Natural killer cell (primary cell): Measurements from ENCODE around the gene SELENOV. TPM values are rescaled to one million over a fixed set of nuclear protein-coding genes. Genes with fewer than 3 reads are reported as not detected.

Source experiments
- ATAC-seq, 3 donors: fragments of 150-1000 bp in 2 of 3; fragments of 200-7000 bp in 1 of 3; cut with Tn5 transposase; 1 replicate in 1 of 3; 2 replicates in 2 of 3; pipeline ENCODE4 v1.10.0; 2021; ENCODE audit warnings: mild to moderate bottlenecking in 2 of 3, moderate library complexity in 2 of 3
- DNase-seq, 2 donors: peaks; one replicate each; pipeline versions ENCODE4 v3.0.0 to v3.0.0-alpha.2; 2013 to 2021; ENCODE audit warnings: mixed read lengths in 1 of 2
- H3K27ac ChIP-seq: one replicate; pipeline ENCODE4 v1.5.1; 2013; ENCODE audit warnings: mild to moderate bottlenecking, low read length
- H3K27me3 ChIP-seq: one replicate; pipeline ENCODE4 v1.6.1; 2013; ENCODE audit warnings: low read length; ENCODE audit not compliant: control insufficient read depth, insufficient read depth
- H3K36me3 ChIP-seq: one replicate; pipeline ENCODE4 v1.6.1; 2013; ENCODE audit warnings: low read length; ENCODE audit not compliant: control insufficient read depth, insufficient read depth
- H3K4me1 ChIP-seq: one replicate; pipeline ENCODE4 v1.6.1; 2013; ENCODE audit warnings: low read length; ENCODE audit not compliant: control insufficient read depth, insufficient read depth
- H3K4me3 ChIP-seq: one replicate; pipeline ENCODE4 v1.5.1; 2013; ENCODE audit warnings: low read length
- H3K9me3 ChIP-seq: one replicate; pipeline ENCODE4 v1.6.1; 2013; ENCODE audit warnings: low read length; ENCODE audit not compliant: control insufficient read depth, insufficient read depth
- H3K27ac Mint-ChIP-seq, 2 donors: one replicate each; pipeline ENCODE4 v1.8.0; 2022; ENCODE audit warnings: mild to moderate bottlenecking in 2 of 2, mixed read lengths in 2 of 2, moderate library complexity in 1 of 2
- H3K27me3 Mint-ChIP-seq, 2 donors: one replicate each; pipeline ENCODE4 v1.8.0; 2022; ENCODE audit warnings: low read depth in 2 of 2, mixed read lengths in 2 of 2
- H3K36me3 Mint-ChIP-seq: one replicate; pipeline ENCODE4 v1.8.0; 2022; ENCODE audit warnings: mixed read lengths
- H3K4me1 Mint-ChIP-seq, 2 donors: one replicate each; pipeline ENCODE4 v1.8.0; 2022; ENCODE audit warnings: mixed read lengths in 2 of 2
- H3K4me3 Mint-ChIP-seq: one replicate; pipeline ENCODE4 v1.8.0; 2022; ENCODE audit warnings: mild to moderate bottlenecking, moderate library complexity, mixed read lengths
- H3K9me3 Mint-ChIP-seq, 2 donors: one replicate each; pipeline ENCODE4 v1.8.0; 2022; ENCODE audit warnings: mixed read lengths in 2 of 2
- WGBS: methylation state at CpG from one replicate; pipeline ENCODE4 v1.1.7; 2013; ENCODE audit warnings: missing lambda C conversion rate; ENCODE audit not compliant: insufficient coverage; 5-methylcytosine and 5-hydroxymethylcytosine counted together
- intact Hi-C: fragments of 100-400 bp; cut with micrococcal nuclease; formaldehyde crosslinking; loops from one replicate; pipeline ENCODE4 v1.14.2; 2022
- total RNA-seq, 4 donors: library from RNA; stranded (reverse); fragments of 120-200 nt in 1 of 4; gene quantifications; one replicate each; pipeline versions ENCODE4 v1.2.3 to v1.2.4, GENCODE V29; 2013 to 2022
- TF ChIP-seq, protein P1 (sequence below): fragments of 200-600 bp; IDR thresholded peaks from one replicate; pipeline ENCODE4 v1.8.0; 2022; ENCODE audit warnings: antibody characterized with exemption

The SELENOV gene
- total RNA-seq, 3 donors from 2014 or later (not counting 1 experiment from before 2014, with no cell fraction given) = not detected

DNA sequence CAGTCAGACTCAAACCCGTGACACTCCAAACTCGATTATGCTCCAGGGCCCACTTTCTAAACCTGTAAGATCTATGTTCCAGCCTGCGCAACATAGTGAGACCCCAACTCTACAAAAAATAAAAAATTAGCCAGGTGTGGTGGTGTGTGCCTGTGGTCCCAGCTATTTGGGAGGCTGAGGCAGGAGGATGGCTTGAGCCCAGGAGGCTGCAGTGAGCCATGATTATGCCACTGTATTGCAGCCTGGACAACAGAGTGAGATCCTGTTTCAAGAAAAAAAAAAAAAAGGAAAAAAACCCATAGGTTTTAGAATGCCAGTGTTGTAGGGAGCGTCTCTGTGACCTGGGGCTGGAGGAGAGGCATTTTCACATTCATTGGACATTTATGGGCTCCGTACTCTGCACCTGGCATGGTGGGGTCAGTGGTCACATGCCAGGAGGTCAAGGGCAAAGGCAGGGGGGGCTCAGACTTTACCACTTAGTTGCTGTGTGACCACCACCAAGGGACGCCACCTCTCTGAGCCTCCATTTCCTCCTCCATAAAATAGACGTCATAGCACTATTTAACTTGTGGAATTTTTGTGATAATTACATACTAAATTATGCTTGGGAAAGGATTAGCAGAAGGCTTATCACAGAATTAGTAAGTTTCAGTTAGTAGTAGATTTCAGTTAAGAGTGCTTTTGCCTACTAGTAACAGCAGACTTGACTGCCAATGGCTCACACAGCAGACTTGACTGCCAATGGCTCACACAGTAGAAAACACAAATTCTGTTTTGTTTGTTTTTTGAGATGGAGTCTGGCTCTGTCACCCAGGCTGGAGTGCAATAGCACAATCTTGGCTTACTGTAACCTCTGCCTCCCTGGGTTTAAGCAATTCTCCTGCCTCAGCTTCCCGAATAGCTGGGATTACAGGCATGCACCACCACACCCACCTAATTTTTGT, 5.9 kb downstream of the SELENOV start:
- intact Hi-C loops = no loop called here
- TF ChIP-seq, protein P1, sequence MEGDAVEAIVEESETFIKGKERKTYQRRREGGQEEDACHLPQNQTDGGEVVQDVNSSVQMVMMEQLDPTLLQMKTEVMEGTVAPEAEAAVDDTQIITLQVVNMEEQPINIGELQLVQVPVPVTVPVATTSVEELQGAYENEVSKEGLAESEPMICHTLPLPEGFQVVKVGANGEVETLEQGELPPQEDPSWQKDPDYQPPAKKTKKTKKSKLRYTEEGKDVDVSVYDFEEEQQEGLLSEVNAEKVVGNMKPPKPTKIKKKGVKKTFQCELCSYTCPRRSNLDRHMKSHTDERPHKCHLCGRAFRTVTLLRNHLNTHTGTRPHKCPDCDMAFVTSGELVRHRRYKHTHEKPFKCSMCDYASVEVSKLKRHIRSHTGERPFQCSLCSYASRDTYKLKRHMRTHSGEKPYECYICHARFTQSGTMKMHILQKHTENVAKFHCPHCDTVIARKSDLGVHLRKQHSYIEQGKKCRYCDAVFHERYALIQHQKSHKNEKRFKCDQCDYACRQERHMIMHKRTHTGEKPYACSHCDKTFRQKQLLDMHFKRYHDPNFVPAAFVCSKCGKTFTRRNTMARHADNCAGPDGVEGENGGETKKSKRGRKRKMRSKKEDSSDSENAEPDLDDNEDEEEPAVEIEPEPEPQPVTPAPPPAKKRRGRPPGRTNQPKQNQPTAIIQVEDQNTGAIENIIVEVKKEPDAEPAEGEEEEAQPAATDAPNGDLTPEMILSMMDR = no peak
- WGBS = 100% methylated on average over 4 of the region's 8 CpGs
- H3K36me3 ChIP-seq = no peaks in the 10 kb centered on the region
- H3K9me3 ChIP-seq = no peaks in the 10 kb centered on the region
- H3K4me3 ChIP-seq = no peak overlapping the region
- H3K27ac ChIP-seq = no peak overlapping the region
- peaks cover 11% of the 10 kb centered on the region for H3K27me3 ChIP-seq
- Mint-ChIP-seq H3K27me3 (peaks cover 18% of the 10 kb centered on the region in 2 donors), H3K27ac (no peak overlapping the region), H3K9me3 (no peaks in the 10 kb centered on the region), H3K4me1 (peaks cover 6 to 7% of the 10 kb centered on the region in 2 donors), H3K36me3 (no peaks in the 10 kb centered on the region), H3K4me3 (no peak overlapping the region)
- DNase-seq (no peak), ATAC-seq (no peak)
- H3K4me1 ChIP-seq = peaks cover under 1% of the 10 kb centered on the region

DNA sequence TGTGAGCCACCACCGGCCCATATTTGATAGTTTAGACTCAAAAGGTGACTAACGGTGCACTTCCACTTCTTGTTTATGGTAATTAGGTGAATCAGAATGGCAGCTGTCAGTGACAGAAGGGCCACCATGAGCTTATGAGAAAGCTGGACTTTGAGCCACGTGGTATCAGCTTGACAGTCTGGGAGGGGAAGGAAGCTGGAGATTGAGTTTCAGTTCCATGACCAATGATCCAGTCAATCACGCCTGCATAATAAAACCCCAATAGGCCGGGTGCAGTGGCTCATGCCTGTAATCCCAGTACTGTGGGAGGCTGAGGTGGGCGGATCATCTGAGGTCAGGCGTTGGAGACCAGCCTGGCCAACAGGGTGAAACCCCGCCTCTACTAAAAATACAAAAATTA, 9.6 kb downstream of the SELENOV start:
- Mint-ChIP-seq H3K27me3 (no peaks in the 10 kb centered on the region), H3K4me1 (peaks cover 0 to 5% of the 10 kb centered on the region in 2 donors), H3K27ac (no peak overlapping the region), H3K4me3 (no peak overlapping the region), H3K36me3 (no peaks in the 10 kb centered on the region), H3K9me3 (no peaks in the 10 kb centered on the region)
- Histone ChIP-seq H3K36me3 (no peaks in the 10 kb centered on the region), H3K4me3 (no peak overlapping the region), H3K9me3 (no peaks in the 10 kb centered on the region), H3K4me1 (no peaks in the 10 kb centered on the region), H3K27ac (no peak overlapping the region), H3K27me3 (no peaks in the 10 kb centered on the region)
- intact Hi-C loops = no loop called here
- WGBS = 87% methylated on average over 8 of the region's 8 CpGs
- ATAC-seq (no peak), DNase-seq (no peak)
- TF ChIP-seq, protein P1 = no peak

DNA sequence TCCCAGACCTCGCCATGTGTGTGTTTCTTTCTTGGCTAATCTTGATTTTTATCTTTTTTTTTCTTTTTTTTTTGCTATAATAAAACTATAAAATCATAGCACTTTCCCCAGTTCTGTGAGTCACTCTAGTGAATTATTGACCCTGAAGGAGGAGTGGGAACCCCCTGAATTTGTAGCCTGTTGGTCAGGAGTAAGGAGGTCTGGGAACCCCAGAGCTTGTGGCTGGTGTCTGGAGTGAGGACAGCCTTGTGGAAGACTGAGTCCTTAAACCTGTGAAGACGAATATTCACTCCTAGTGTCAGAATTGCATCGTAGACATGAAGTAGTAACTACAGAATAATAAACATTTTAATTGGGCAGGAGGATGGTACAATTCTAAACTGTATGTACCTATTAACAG, 10.3 kb downstream of the SELENOV start:
- H3K36me3 ChIP-seq = no peaks in the 10 kb centered on the region
- H3K9me3 ChIP-seq = no peaks in the 10 kb centered on the region
- intact Hi-C loops = no loop called here
- 100% methylated on average over 2 of the region's 3 CpGs for WGBS
- H3K27me3 ChIP-seq = no peaks in the 10 kb centered on the region
- no peaks in the 10 kb centered on the region for H3K4me1 ChIP-seq
- Mint-ChIP-seq H3K4me1 (peaks cover 0 to 5% of the 10 kb centered on the region in 2 donors), H3K9me3 (no peaks in the 10 kb centered on the region), H3K27me3 (no peaks in the 10 kb centered on the region), H3K36me3 (no peaks in the 10 kb centered on the region), H3K4me3 (no peak overlapping the region), H3K27ac (no peak overlapping the region)
- H3K27ac ChIP-seq = no peak overlapping the region
- H3K4me3 ChIP-seq = no peak overlapping the region
- DNase-seq (no peak), ATAC-seq (no peak)
- TF ChIP-seq, protein P1 = no peak
